Stomach (tissue), 4 donors: ENCODE measurements around the gene CTSH.
"Not testable (repeated sequence)": the region's sequence is repeated elsewhere in the genome, so short reads cannot be mapped to it uniquely, and the experiment has no call there.

ENCODE experiments used
- EP300 ChIP-seq: sonication (generic); formaldehyde crosslinking; IDR thresholded peaks from one replicate; pipeline ENCODE4 v1.6.1; 2017; ENCODE audit warnings: antibody characterized with exemption
- POLR2AphosphoS5 ChIP-seq, 3 donors: sonication (generic); formaldehyde crosslinking; IDR thresholded peaks; one replicate each; pipeline ENCODE4 v1.6.1; 2016; ENCODE audit warnings: antibody characterized with exemption in 3 of 3
- TF ChIP-seq, protein P1 (sequence below), 7 experiments: fragments of 450-650 bp in 4 of 7; fragments of 200-600 bp in 3 of 7; sonication (generic) in 3 of 7; IDR thresholded peaks; one replicate each; pipeline ENCODE4 v1.5.1; 2016 to 2019; ENCODE audit warnings: antibody characterized with exemption in 7 of 7, control low read depth in 2 of 7, mild to moderate bottlenecking in 1 of 7

DNA sequence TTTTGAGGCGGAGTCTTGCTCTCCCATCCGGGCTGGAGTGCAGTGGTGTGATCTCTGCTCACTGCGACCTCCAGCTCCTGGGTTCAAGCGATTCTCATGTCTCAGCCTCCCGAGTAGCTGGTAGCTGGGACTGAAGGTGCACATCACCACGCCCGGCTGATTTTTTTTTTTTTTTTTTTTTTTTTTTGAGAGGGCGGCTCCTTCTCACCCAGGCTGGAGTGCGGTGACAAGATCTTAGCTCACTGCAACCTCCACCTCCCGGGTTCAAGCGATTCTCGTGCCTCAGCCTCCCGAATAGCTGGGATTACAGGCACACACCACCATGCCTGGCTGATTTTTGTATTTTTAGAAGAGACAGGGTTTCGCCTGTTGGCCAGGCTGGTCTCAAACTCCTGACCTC, 67.9 kb downstream of the CTSH start:
- not testable (repeated sequence) for TF ChIP-seq EP300; POLR2AphosphoS5 (IDR thresholded peaks at IDR 0.05)
- TF ChIP-seq, protein P1, sequence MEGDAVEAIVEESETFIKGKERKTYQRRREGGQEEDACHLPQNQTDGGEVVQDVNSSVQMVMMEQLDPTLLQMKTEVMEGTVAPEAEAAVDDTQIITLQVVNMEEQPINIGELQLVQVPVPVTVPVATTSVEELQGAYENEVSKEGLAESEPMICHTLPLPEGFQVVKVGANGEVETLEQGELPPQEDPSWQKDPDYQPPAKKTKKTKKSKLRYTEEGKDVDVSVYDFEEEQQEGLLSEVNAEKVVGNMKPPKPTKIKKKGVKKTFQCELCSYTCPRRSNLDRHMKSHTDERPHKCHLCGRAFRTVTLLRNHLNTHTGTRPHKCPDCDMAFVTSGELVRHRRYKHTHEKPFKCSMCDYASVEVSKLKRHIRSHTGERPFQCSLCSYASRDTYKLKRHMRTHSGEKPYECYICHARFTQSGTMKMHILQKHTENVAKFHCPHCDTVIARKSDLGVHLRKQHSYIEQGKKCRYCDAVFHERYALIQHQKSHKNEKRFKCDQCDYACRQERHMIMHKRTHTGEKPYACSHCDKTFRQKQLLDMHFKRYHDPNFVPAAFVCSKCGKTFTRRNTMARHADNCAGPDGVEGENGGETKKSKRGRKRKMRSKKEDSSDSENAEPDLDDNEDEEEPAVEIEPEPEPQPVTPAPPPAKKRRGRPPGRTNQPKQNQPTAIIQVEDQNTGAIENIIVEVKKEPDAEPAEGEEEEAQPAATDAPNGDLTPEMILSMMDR (IDR thresholded peaks at IDR 0.05) = not testable (repeated sequence)
